GM18951 (cell line): ENCODE results near the gene CMTM4.

Source experiments
- POLR2A ChIP-seq: IDR thresholded peaks from 4 replicates; pipeline ENCODE4 v1.6.1; 2011; ENCODE audit warnings: mild to moderate bottlenecking; ENCODE audit not compliant: insufficient read length, insufficient read depth; ENCODE audit errors: extremely low read depth
- in situ Hi-C: fragments of 300-500 bp; cut with MboI; formaldehyde crosslinking; loops from one replicate; pipeline ENCODE4 v1.12.0; 2022; ENCODE audit warnings: low sequenced_read_pairs, mixed read lengths, inconsistent platforms; ENCODE audit not compliant: unreplicated experiment

Gene CMTM4

GRCh38 chr16:66656547-66656946 lies 40.0 kb downstream of the CMTM4 start:
- no peak for TF ChIP-seq POLR2A
- in situ Hi-C loops, result no loop called here

- TF ChIP-seq POLR2A, result no peak
- in situ Hi-C loops, result no loop called here
Observed at GRCh38 chr16:66653581-66654350, 42.8 kb downstream of the CMTM4 start.

GRCh38 chr16:66652661-66653360 lies 43.7 kb downstream of the CMTM4 start:
- no peak for TF ChIP-seq POLR2A
- in situ Hi-C loops, result no loop called here

GRCh38 chr16:66651965-66652364 lies 44.6 kb downstream of the CMTM4 start:
- no peak for TF ChIP-seq POLR2A
- in situ Hi-C loops, result no loop called here

- TF ChIP-seq POLR2A, result no peak
- in situ Hi-C loops, result no loop called here
Observed at GRCh38 chr16:66651474-66651765, 45.1 kb downstream of the CMTM4 start.

- in situ Hi-C loops, result no loop called here
- no peak for TF ChIP-seq POLR2A
Observed at GRCh38 chr16:66650707-66651473, 45.7 kb downstream of the CMTM4 start.

- TF ChIP-seq POLR2A, result no peak
- in situ Hi-C loops, result no loop called here
Observed at GRCh38 chr16:66649636-66650205, 46.8 kb downstream of the CMTM4 start.

- no peak for TF ChIP-seq POLR2A
- in situ Hi-C loops, result no loop called here
Observed at GRCh38 chr16:66649167-66649566, 47.4 kb downstream of the CMTM4 start.

GRCh38 chr16:66647866-66648265 lies 48.7 kb downstream of the CMTM4 start:
- in situ Hi-C loops, result no loop called here
- TF ChIP-seq POLR2A, result no peak

GRCh38 chr16:66641387-66641786 lies 55.2 kb downstream of the CMTM4 start:
- no peak for TF ChIP-seq POLR2A
- in situ Hi-C loops, result no loop called here

GRCh38 chr16:66640724-66641314 lies 55.7 kb downstream of the CMTM4 start:
- in situ Hi-C loops, result no loop called here
- TF ChIP-seq POLR2A, result no peak

- in situ Hi-C loops, result no loop called here
- no peak for TF ChIP-seq POLR2A
Observed at GRCh38 chr16:66639091-66639885, 57.3 kb downstream of the CMTM4 start.
